Stromal cell of bone marrow (primary cell): ENCODE results near the gene FCN3.
"Not testable (repeated sequence)": the region's sequence is repeated elsewhere in the genome, so short reads cannot be mapped to it uniquely, and the experiment has no call there.

ENCODE experiments used
- DNase-seq: peaks from one replicate; pipeline ENCODE4 v3.0.0-alpha.2; 2012; ENCODE audit warnings: low read depth

FCN3 gene

GRCh38 chr1:27399251-27400025, 24.8 kb upstream of the FCN3 start:
- DNase-seq, result no peak

GRCh38 chr1:27398405-27399149, 24.0 kb upstream of the FCN3 start:
- no peak for DNase-seq

GRCh38 chr1:27397749-27398148, 23.1 kb upstream of the FCN3 start:
- DNase-seq, result no peak

- no peak for DNase-seq
Observed at GRCh38 chr1:27397110-27397509, 22.5 kb upstream of the FCN3 start.

GRCh38 chr1:27395441-27396195, 21.0 kb upstream of the FCN3 start:
- no peak for DNase-seq

GRCh38 chr1:27394925-27395324, 20.3 kb upstream of the FCN3 start:
- DNase-seq, result no peak

- DNase-seq, result no peak
Observed at GRCh38 chr1:27394282-27394658, 19.6 kb upstream of the FCN3 start.

GRCh38 chr1:27393641-27394281, 19.1 kb upstream of the FCN3 start:
- no peak for DNase-seq

- DNase-seq, result no peak
Observed at GRCh38 chr1:27392778-27393635, 18.4 kb upstream of the FCN3 start.

GRCh38 chr1:27392096-27392777, 17.6 kb upstream of the FCN3 start, which contains the start of gene GPR3:
Gene GPR3 (plus strand): TSS chr1:27392622. CDS start chr1:27393799, 1,177 bp downstream.
- DNase-seq, result peak; percentile 81

GRCh38 chr1:27391511-27392095, 17.0 kb upstream of the FCN3 start:
- no peak for DNase-seq

- no peak for DNase-seq
Observed at GRCh38 chr1:27388337-27389005, 13.8 kb upstream of the FCN3 start.

GRCh38 chr1:27384797-27385196, 10.2 kb upstream of the FCN3 start:
- not testable (repeated sequence) for DNase-seq

GRCh38 chr1:27383661-27384060, 9.0 kb upstream of the FCN3 start:
- no peak for DNase-seq

GRCh38 chr1:27383039-27383605, 8.5 kb upstream of the FCN3 start, which contains the start of gene CD164L2:
Gene CD164L2 (minus strand): TSS chr1:27383333. CDS start chr1:27383239, 94 bp downstream.
- no peak for DNase-seq

GRCh38 chr1:27381969-27382762, 7.5 kb upstream of the FCN3 start:
- no peak for DNase-seq

- no peak for DNase-seq
Observed at GRCh38 chr1:27380766-27381733, 6.4 kb upstream of the FCN3 start.
